ENCODE results near the gene KCNJ16. TPM values are rescaled to one million over a fixed set of nuclear protein-coding genes. Genes with fewer than 3 reads are reported as not detected.

The KCNJ16 gene
- total RNA-seq, result 1 to 10 TPM in 1 of 2 donors, under 1 TPM in 1; 0.75 to 3.3 TPM
- polyA plus RNA-seq, result under 1 TPM; 0.31 to 0.58 TPM

DNA sequence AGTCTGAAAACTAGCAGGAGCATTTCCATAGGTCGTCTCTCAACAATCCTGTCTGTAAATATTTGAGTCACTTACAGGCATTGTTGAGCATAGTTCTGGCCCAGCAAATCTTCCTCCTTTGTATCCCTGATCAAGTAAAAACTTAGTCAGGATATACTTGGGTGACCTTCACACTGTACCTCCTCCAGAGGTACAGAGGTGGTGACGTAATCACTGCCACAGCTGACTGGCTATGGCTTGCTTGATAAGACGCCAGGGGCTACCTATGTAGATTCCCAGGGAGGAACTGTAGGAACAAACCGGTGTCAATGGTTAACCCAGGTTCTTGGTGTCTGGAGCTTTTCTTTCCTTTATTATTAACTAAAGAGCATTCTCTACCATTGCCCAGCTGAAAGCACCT, at the start of gene KCNJ16:
Gene KCNJ16, plus strand, starts transcription at position 270 of the 400 bp plus-strand sequence. CDS start 56,863 bp downstream, outside the sequence.
- no peaks in the 10 kb centered on the region for H3K36me3 ChIP-seq (ENCODE audit: control insufficient read depth in 4 of 4, insufficient read depth in 3 of 4, low read depth in 1 of 4, low read length in 3 of 4)
- no peak within 1 kb of the TSS for H3K9ac ChIP-seq (ENCODE audit: low read depth in 1 of 2, low read length in 2 of 2)
- DNase-seq (ENCODE audit: low spot score), result no peak
- 32% methylated on average over 4 of the region's 4 CpGs for WGBS
- no peaks in the 10 kb centered on the region for H3K9me3 ChIP-seq (ENCODE audit: control insufficient read depth in 4 of 4, low read length in 3 of 4)
- no peak within 1 kb of the TSS for H3K4me3 ChIP-seq (ENCODE audit: low read depth in 1 of 3, low read length in 3 of 3)
- no peaks in the 10 kb centered on the region for H3K4me1 ChIP-seq (ENCODE audit: control insufficient read depth in 4 of 4, insufficient read depth in 4 of 4, low read length in 3 of 4)
- TF ChIP-seq NR2F2 (IDR thresholded peaks at IDR 0.05) (no peak), FOXA1 (IDR thresholded peaks at IDR 0.05) (no peak), GABPA (IDR thresholded peaks at IDR 0.05 in 1 of 2, conservative IDR thresholded peaks at IDR 0.05 in 1 of 2) (no peak), TAF1 (conservative IDR thresholded peaks at IDR 0.05) (no peak), EGR1 (IDR thresholded peaks at IDR 0.05; ENCODE audit: low read depth in 2 of 2) (no peak), FOXA2 (IDR thresholded peaks at IDR 0.05) (no peak), RXRA (IDR thresholded peaks at IDR 0.05) (no peak), YY1 (IDR thresholded peaks at IDR 0.05) (no peak), SP1 (IDR thresholded peaks at IDR 0.05) (no peak), JUND (IDR thresholded peaks at IDR 0.05) (no peak)
- TF ChIP-seq, protein P1, sequence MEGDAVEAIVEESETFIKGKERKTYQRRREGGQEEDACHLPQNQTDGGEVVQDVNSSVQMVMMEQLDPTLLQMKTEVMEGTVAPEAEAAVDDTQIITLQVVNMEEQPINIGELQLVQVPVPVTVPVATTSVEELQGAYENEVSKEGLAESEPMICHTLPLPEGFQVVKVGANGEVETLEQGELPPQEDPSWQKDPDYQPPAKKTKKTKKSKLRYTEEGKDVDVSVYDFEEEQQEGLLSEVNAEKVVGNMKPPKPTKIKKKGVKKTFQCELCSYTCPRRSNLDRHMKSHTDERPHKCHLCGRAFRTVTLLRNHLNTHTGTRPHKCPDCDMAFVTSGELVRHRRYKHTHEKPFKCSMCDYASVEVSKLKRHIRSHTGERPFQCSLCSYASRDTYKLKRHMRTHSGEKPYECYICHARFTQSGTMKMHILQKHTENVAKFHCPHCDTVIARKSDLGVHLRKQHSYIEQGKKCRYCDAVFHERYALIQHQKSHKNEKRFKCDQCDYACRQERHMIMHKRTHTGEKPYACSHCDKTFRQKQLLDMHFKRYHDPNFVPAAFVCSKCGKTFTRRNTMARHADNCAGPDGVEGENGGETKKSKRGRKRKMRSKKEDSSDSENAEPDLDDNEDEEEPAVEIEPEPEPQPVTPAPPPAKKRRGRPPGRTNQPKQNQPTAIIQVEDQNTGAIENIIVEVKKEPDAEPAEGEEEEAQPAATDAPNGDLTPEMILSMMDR (IDR thresholded peaks at IDR 0.05; ENCODE audit: low read depth, low read length, missing input control), result no peak
- TF ChIP-seq, protein P2, sequence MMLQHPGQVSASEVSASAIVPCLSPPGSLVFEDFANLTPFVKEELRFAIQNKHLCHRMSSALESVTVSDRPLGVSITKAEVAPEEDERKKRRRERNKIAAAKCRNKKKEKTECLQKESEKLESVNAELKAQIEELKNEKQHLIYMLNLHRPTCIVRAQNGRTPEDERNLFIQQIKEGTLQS (IDR thresholded peaks at IDR 0.05), result no peak
- TF ChIP-seq, protein P3, sequence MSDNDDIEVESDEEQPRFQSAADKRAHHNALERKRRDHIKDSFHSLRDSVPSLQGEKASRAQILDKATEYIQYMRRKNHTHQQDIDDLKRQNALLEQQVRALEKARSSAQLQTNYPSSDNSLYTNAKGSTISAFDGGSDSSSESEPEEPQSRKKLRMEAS (IDR thresholded peaks at IDR 0.05), result no peak
- H3K27me3 ChIP-seq (ENCODE audit: control insufficient read depth in 4 of 4, insufficient read depth in 4 of 4, low read length in 3 of 4), result peaks cover 0 to 5% (median 3%) of the 10 kb centered on the region in 4 donors
- no peak within 1 kb of the TSS for H3K27ac ChIP-seq (ENCODE audit: low read depth in 1 of 2, low read length in 2 of 2)

DNA sequence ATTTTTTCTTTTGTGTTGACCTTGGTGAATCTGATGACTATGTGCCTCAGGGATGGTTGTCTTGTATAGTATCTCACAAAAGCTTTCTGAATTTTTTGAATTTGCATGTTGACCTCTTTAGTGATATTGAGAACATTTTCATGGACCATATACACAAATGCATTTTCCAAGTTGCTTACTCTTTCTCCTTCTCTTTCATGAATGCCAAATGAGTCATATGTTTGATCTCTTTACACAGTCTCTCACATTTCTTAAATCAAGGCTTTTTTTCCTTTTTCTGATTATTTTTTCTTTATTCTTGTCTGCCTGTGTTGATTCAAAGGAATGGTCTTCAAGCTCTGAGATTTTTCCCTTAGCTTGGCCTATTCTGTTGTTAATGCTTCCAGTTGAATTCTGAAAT, 46.6 kb upstream of the KCNJ16 start:
- Histone ChIP-seq H3K9ac (ENCODE audit: low read depth in 1 of 2, low read length in 2 of 2) (no peak overlapping the region), H3K9me3 (ENCODE audit: control insufficient read depth in 4 of 4, low read length in 3 of 4) (no peaks in the 10 kb centered on the region), H3K4me3 (ENCODE audit: low read depth in 1 of 3, low read length in 3 of 3) (no peak overlapping the region), H3K36me3 (ENCODE audit: control insufficient read depth in 4 of 4, insufficient read depth in 3 of 4, low read depth in 1 of 4, low read length in 3 of 4) (no peaks in the 10 kb centered on the region), H3K27ac (ENCODE audit: low read depth in 1 of 2, low read length in 2 of 2) (no peak overlapping the region), H3K27me3 (ENCODE audit: control insufficient read depth in 4 of 4, insufficient read depth in 4 of 4, low read length in 3 of 4) (peaks cover 0 to 2% (median 0%) of the 10 kb centered on the region in 4 donors), H3K4me1 (ENCODE audit: control insufficient read depth in 4 of 4, insufficient read depth in 4 of 4, low read length in 3 of 4) (no peaks in the 10 kb centered on the region)
- TF ChIP-seq, protein P4, sequence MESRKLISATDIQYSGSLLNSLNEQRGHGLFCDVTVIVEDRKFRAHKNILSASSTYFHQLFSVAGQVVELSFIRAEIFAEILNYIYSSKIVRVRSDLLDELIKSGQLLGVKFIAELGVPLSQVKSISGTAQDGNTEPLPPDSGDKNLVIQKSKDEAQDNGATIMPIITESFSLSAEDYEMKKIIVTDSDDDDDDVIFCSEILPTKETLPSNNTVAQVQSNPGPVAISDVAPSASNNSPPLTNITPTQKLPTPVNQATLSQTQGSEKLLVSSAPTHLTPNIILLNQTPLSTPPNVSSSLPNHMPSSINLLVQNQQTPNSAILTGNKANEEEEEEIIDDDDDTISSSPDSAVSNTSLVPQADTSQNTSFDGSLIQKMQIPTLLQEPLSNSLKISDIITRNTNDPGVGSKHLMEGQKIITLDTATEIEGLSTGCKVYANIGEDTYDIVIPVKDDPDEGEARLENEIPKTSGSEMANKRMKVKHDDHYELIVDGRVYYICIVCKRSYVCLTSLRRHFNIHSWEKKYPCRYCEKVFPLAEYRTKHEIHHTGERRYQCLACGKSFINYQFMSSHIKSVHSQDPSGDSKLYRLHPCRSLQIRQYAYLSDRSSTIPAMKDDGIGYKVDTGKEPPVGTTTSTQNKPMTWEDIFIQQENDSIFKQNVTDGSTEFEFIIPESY (IDR thresholded peaks at IDR 0.05), result no peak
- TF ChIP-seq, protein P3 (IDR thresholded peaks at IDR 0.05), result no peak
- TF ChIP-seq, protein P5, sequence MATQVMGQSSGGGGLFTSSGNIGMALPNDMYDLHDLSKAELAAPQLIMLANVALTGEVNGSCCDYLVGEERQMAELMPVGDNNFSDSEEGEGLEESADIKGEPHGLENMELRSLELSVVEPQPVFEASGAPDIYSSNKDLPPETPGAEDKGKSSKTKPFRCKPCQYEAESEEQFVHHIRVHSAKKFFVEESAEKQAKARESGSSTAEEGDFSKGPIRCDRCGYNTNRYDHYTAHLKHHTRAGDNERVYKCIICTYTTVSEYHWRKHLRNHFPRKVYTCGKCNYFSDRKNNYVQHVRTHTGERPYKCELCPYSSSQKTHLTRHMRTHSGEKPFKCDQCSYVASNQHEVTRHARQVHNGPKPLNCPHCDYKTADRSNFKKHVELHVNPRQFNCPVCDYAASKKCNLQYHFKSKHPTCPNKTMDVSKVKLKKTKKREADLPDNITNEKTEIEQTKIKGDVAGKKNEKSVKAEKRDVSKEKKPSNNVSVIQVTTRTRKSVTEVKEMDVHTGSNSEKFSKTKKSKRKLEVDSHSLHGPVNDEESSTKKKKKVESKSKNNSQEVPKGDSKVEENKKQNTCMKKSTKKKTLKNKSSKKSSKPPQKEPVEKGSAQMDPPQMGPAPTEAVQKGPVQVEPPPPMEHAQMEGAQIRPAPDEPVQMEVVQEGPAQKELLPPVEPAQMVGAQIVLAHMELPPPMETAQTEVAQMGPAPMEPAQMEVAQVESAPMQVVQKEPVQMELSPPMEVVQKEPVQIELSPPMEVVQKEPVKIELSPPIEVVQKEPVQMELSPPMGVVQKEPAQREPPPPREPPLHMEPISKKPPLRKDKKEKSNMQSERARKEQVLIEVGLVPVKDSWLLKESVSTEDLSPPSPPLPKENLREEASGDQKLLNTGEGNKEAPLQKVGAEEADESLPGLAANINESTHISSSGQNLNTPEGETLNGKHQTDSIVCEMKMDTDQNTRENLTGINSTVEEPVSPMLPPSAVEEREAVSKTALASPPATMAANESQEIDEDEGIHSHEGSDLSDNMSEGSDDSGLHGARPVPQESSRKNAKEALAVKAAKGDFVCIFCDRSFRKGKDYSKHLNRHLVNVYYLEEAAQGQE (IDR thresholded peaks at IDR 0.05), result no peak
- TF ChIP-seq JUND (IDR thresholded peaks at IDR 0.05) (no peak), SP1 (IDR thresholded peaks at IDR 0.05) (no peak)
- DNase-seq (ENCODE audit: low spot score), result no peak
